HepG2 (cell line): ENCODE data around the gene CNDP1. TPM values are rescaled to one million over a fixed set of nuclear protein-coding genes. Genes with fewer than 3 reads are reported as not detected.
A peak's percentile ranks its signal among the peaks of the same experiment; 100 is the strongest.

ENCODE experiments used
- CBFB ChIP-seq: sonication (generic); formaldehyde crosslinking; IDR thresholded peaks from 2 replicates; pipeline ENCODE4 v1.4.0; 2020; ENCODE audit warnings: missing genetic modification reagents
- DZIP1 ChIP-seq: sonication (generic); formaldehyde crosslinking; IDR thresholded peaks from 2 replicates; pipeline ENCODE4 v1.5.0; 2020; ENCODE audit warnings: mild to moderate bottlenecking, missing genetic modification reagents
- ELK4 ChIP-seq: sonication (generic); formaldehyde crosslinking; IDR thresholded peaks from 2 replicates; pipeline ENCODE4 v1.9.0; 2021; ENCODE audit warnings: missing genetic modification reagents, borderline replicate concordance
- FOXO1 ChIP-seq: sonication (generic); formaldehyde crosslinking; IDR thresholded peaks from 2 replicates; pipeline ENCODE4 v1.4.0; 2020; ENCODE audit warnings: missing genetic modification reagents
- GTF3A ChIP-seq: sonication (generic); formaldehyde crosslinking; conservative IDR thresholded peaks from 2 replicates; pipeline ENCODE4 v1.4.0; 2020; ENCODE audit warnings: mild to moderate bottlenecking, missing genetic modification reagents
- JUN ChIP-seq: sonication (generic); formaldehyde crosslinking; IDR thresholded peaks from 2 replicates; pipeline ENCODE4 v1.4.0; 2020; ENCODE audit warnings: mild to moderate bottlenecking, missing genetic modification reagents
- KAT8 ChIP-seq: IDR thresholded peaks from 2 replicates; pipeline ENCODE4 v1.6.1; 2016; ENCODE audit warnings: missing genetic modification reagents, missing compliant biosample characterization
- MTF1 ChIP-seq: sonication (generic); formaldehyde crosslinking; IDR thresholded peaks from 2 replicates; pipeline ENCODE4 v1.5.0; 2020; ENCODE audit warnings: missing genetic modification reagents
- MXD3 ChIP-seq: IDR thresholded peaks from 2 replicates; pipeline ENCODE4 v1.6.1; 2016; ENCODE audit warnings: mild to moderate bottlenecking, missing biosample characterization, missing genetic modification reagents
- NCOA5 ChIP-seq: sonication (generic); formaldehyde crosslinking; IDR thresholded peaks from 2 replicates; pipeline ENCODE4 v1.4.0; 2020; ENCODE audit warnings: missing genetic modification reagents
- NPAS2 ChIP-seq: sonication (generic); formaldehyde crosslinking; IDR thresholded peaks from 2 replicates; pipeline ENCODE4 v1.8.0; 2022; ENCODE audit warnings: mild to moderate bottlenecking, missing genetic modification reagents, borderline replicate concordance
- RCOR2 ChIP-seq: IDR thresholded peaks from 2 replicates; pipeline ENCODE4 v1.6.1; 2016; ENCODE audit warnings: missing biosample characterization, missing genetic modification reagents
- STAT6 ChIP-seq: sonication (generic); formaldehyde crosslinking; IDR thresholded peaks from 2 replicates; pipeline ENCODE4 v1.4.0; 2020; ENCODE audit warnings: missing genetic modification reagents, mild to moderate bottlenecking, borderline replicate concordance
- XRCC5 ChIP-seq: fragments of 200-400 bp; formaldehyde crosslinking; optimal IDR thresholded peaks from 2 replicates; pipeline ENCODE3; 2017; ENCODE audit warnings: mild to moderate bottlenecking, low read length
- ZBTB2 ChIP-seq: sonication (generic); formaldehyde crosslinking; IDR thresholded peaks from 2 replicates; pipeline ENCODE4 v1.8.0; 2022; ENCODE audit warnings: low read depth, missing genetic modification reagents
- ZC3H4 ChIP-seq: sonication (generic); formaldehyde crosslinking; IDR thresholded peaks from 2 replicates; pipeline ENCODE4 v1.4.0; 2020; ENCODE audit warnings: missing genetic modification reagents, borderline replicate concordance
- ZNF230 ChIP-seq: sonication (generic); formaldehyde crosslinking; IDR thresholded peaks from 2 replicates; pipeline ENCODE4 v1.4.0; 2020; ENCODE audit warnings: mild to moderate bottlenecking, missing genetic modification reagents
- ZNF337 ChIP-seq: sonication (generic); formaldehyde crosslinking; IDR thresholded peaks from 2 replicates; pipeline ENCODE4 v1.5.1; 2020; ENCODE audit warnings: missing genetic modification reagents, low read depth, mild to moderate bottlenecking, borderline replicate concordance
- ZNF382 ChIP-seq: sonication (generic); formaldehyde crosslinking; IDR thresholded peaks from 2 replicates; pipeline ENCODE4 v1.5.0; 2020; ENCODE audit warnings: missing genetic modification reagents, mild to moderate bottlenecking, borderline replicate concordance
- ZNF430 ChIP-seq: sonication (generic); formaldehyde crosslinking; IDR thresholded peaks from 2 replicates; pipeline ENCODE4 v1.9.0; 2021; ENCODE audit warnings: mild to moderate bottlenecking, missing genetic modification reagents
- ZNF678 ChIP-seq: sonication (generic); formaldehyde crosslinking; IDR thresholded peaks from 2 replicates; pipeline ENCODE4 v1.4.0; 2020; ENCODE audit warnings: mild to moderate bottlenecking, missing genetic modification reagents
- polyA plus RNA-seq, 8 experiments: library from polyadenylated mRNA; depleted of rRNA in 3 of 8; stranded (reverse) in 7 of 8; unstranded in 1 of 8; fragments of >200 nt; fragmentation: Illumina TruSeq in 4 of 8; extraction: Trizol in 4 of 8; gene quantifications; 2 replicates each; pipeline versions ENCODE4 v1.2.1 to v1.2.3, GENCODE V29; 2011 to 2016; ENCODE audit warnings: low read depth in 4 of 8, missing spikeins in 1 of 8, mixed read lengths in 1 of 8; ENCODE audit not compliant: insufficient read depth in 1 of 8
- total RNA-seq, 5 experiments: library from RNA; depleted of rRNA; stranded (reverse); fragments of >200 nt; fragmentation: Illumina TruSeq; extraction: Trizol; gene quantifications; 2 replicates each; pipeline ENCODE4 v1.2.3, GENCODE V29; 2016; ENCODE audit warnings: low read depth in 1 of 5

The CNDP1 gene
- total and polyA plus RNA-seq, 2 of the 13 experiments (the other 11 are each of a cell fraction or from before 2014, with no cell fraction given) = 0.01 TPM; not detected in 1

GRCh38 chr18:74541703-74542555 lies 7.6 kb downstream of the CNDP1 start (continued):
- TF ChIP-seq ELK4 (no peak), GTF3A (CRISPR knock-in tag) (no peak), JUN (CRISPR knock-in tag) (peak; percentile 83), FOXO1 (peak; percentile 86), ZBTB2 (CRISPR knock-in tag) (no peak; the same call in 1 of the 2 replicates), XRCC5 (no peak), RCOR2 (CRISPR knock-in tag) (peak; percentile 61; the same call in 1 of the 2 replicates), MXD3 (CRISPR knock-in tag) (0 out of 2 replicates have a peak, but pooled peaks have one; percentile 43), ZC3H4 (no peak), DZIP1 (CRISPR knock-in tag) (peak; percentile 90), KAT8 (CRISPR knock-in tag) (peak; percentile 77), STAT6 (peak; percentile 82), ZNF678 (CRISPR knock-in tag) (no peak), NPAS2 (CRISPR knock-in tag) (no peak), CBFB (CRISPR knock-in tag) (peak; percentile 70; the same call in 1 of the 2 replicates), NCOA5 (CRISPR knock-in tag) (no peak), MTF1 (CRISPR knock-in tag) (no peak), ZNF430 (CRISPR knock-in tag) (0 out of 2 replicates have a peak, but pooled peaks have one; percentile 57), ZNF382 (no peak), ZNF337 (CRISPR knock-in tag) (no peak), ZNF230 (peak; percentile 66; the same call in 1 of the 2 replicates)
